DOHH2 (cell line): ENCODE results near the gene C4orf51.

Experiments
- CTCF ChIP-seq: fragments of 200-600 bp; sonication (generic); IDR thresholded peaks from one replicate; pipeline ENCODE4 v1.5.1; 2014; ENCODE audit warnings: antibody characterized with exemption, mild to moderate bottlenecking, low read depth, low read length; ENCODE audit not compliant: poor library complexity, severe bottlenecking
- EZH2phosphoT487 ChIP-seq: fragments of 200-600 bp; sonication (generic); IDR thresholded peaks from 2 replicates; pipeline ENCODE4 v1.6.1; 2017; ENCODE audit warnings: borderline replicate concordance, mild to moderate bottlenecking, antibody characterized with exemption, low read length, moderate library complexity, mixed read lengths

- TF ChIP-seq CTCF (no peak), EZH2phosphoT487 (no peak)
Measured at GRCh38 chr4:145755802-145756201, 75.9 kb downstream of the C4orf51 start.
